Tibial nerve (tissue), 4 donors: ENCODE measurements around the gene SLIT3.

ENCODE experiments used
- CTCF ChIP-seq, 5 experiments: fragments of 200-600 bp in 3 of 5; fragments of 450-650 bp in 2 of 5; sonication (generic) in 3 of 5; IDR thresholded peaks; one replicate each; pipeline ENCODE4 v1.5.1; 2016 to 2019; ENCODE audit warnings: antibody characterized with exemption in 5 of 5, mild to moderate bottlenecking in 3 of 5, moderate library complexity in 2 of 5
- EP300 ChIP-seq, 2 donors: sonication (generic); formaldehyde crosslinking; IDR thresholded peaks; one replicate each; pipeline ENCODE4 v1.6.1; 2017; ENCODE audit warnings: antibody characterized with exemption in 2 of 2, mild to moderate bottlenecking in 1 of 2

- TF ChIP-seq CTCF (IDR thresholded peaks at IDR 0.05) (no peak), EP300 (IDR thresholded peaks at IDR 0.05) (no peak)
Observed at GRCh38 chr5:169195601-169196000, 105.3 kb downstream of the SLIT3 start.
